GM21528 (cell line): ENCODE measurements around the gene ADAMTS14.

Experiments used
- ATAC-seq: cut with Tn5 transposase; IDR thresholded peaks from one replicate; pipeline ENCODE4 v1.9.1; 2021; ENCODE audit warnings: mild to moderate bottlenecking, moderate library complexity; ENCODE audit not compliant: unreplicated experiment, low FRiP score

Gene ADAMTS14

GRCh38 chr10:70688828-70689227 is 16.5 kb downstream of the ADAMTS14 start:
- ATAC-seq, result no peak

DNA sequence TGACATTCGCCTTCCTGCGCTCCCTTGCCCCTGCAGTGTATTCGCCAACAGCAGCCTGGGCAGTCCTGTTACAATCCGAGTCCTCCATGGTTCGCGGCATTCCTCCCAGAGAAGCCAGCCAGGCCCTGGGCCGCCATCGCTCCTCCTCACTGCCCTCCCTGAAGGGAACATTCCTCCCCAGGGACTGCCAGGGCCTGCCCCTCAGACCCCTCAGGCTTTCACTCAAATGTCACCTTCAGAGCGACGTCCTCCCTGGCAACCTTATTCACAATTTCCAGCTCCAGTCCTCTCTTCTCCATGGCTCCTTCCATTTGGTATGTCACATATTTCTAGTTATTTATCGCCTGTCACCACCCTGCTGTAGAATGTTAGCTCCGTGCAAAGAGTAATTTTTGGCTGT is 17.4 kb downstream of the ADAMTS14 start:
- no peak for ATAC-seq

- no peak for ATAC-seq
These were observed 18.3 kb downstream of the ADAMTS14 start for GRCh38 chr10:70690589-70690988.

DNA sequence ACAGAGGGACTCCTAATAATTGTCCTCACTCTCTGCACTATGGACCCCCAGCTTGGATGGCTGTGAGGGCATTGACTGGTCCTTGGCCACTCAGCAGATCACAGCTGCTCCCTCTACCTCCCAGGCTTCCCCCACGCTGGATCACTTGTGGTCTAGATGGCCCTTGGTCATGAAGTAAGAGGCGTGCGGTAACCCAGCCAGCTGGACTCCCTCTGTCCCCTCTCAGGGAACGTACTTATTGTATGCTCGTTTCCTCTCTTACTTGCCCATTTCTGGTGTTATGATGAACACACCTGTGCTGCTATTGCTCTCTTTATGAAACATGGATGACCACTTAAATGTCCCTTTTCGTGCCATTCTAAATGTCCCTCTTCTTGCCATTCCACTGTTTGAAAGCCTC is 19.3 kb downstream of the ADAMTS14 start:
- no peak for ATAC-seq

GRCh38 chr10:70692043-70692603 is 19.8 kb downstream of the ADAMTS14 start:
- no peak for ATAC-seq

DNA sequence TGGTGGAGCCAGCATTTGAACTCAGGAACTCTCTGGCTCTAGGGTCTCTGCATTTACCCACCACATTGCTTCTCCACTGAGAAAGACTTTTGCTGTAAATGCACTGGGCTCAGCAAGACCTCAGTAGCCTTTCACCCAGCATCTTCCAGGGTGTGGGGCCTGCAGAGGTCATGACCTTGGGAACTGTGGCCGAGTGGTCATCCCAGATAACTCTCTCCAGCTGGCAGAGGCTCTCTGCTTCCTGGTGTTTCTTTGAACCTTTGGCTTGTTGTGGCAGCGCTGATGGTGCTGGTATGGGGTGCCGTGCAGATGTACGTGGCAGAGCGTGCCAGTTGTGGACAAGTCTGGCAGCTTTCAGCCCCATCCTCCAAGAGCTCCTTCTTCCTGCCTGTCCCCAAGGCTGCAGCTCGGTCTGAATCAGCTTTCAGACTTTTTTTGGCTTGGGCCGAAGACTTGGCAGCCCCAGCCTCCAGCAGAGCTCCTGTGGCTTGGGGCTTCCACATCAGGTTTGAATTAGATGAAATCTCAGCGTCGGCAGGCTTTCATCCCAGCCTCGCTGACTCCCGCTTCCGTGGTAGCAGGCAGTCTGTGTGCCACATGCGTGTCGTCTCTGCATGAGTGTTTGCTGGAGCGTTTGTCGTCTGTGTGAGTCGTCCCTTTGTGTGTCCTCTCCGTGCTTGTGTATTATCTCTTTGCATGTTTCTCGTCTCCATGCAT is 21.5 kb downstream of the ADAMTS14 start:
- no peak for ATAC-seq

GRCh38 chr10:70694418-70695141 is 22.3 kb downstream of the ADAMTS14 start:
- no peak for ATAC-seq

- ATAC-seq, result no peak
These were observed 23.1 kb downstream of the ADAMTS14 start for GRCh38 chr10:70695241-70696030.

DNA sequence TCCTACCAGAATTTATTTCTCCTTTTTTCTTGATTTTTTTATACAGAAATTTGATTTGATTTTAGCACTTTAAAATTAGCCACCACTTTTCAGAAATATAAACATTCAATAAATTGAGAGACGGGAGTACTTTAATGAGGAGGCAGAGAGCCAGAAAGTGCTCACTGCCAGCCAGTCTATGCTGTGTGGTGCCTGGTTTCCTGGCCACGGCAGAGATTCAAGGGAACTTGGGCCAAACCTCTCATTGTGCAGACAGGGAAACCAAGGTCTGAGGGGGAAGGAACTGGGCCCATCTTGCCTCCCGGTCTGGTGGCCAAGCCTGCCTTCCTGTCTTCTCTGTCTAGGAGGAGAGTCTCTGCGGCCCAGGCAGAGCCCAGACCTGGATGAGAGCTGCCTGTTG is 25.9 kb downstream of the ADAMTS14 start:
- no peak for ATAC-seq

DNA sequence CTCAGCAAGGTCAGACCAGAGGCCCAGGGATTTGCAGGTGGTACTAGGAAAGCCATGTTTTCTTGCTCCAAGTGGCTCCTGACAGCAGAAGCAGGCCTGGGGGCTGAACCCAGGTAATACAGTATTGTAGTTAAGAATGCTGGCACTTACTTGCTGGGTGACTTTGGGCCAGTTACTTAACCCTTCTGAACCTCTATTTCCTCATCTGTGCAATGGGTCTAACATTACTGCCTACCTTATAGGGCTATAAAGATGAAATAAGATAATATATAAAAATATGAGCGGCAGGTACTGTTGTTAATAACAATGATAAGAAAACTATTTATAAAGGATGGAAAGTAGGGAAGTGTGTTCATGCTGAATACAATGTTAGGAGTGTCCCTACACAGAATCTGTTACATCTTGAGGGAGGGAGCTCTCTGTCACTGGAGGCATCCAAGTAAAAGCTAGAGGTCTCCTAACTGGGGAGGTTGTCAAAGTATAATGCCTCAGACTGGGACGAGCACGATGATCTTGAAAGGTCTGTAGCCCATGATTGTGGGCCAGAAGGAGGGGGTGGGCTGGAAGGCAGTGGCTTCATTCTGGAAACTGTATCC is 26.9 kb downstream of the ADAMTS14 start:
- no peak for ATAC-seq

DNA sequence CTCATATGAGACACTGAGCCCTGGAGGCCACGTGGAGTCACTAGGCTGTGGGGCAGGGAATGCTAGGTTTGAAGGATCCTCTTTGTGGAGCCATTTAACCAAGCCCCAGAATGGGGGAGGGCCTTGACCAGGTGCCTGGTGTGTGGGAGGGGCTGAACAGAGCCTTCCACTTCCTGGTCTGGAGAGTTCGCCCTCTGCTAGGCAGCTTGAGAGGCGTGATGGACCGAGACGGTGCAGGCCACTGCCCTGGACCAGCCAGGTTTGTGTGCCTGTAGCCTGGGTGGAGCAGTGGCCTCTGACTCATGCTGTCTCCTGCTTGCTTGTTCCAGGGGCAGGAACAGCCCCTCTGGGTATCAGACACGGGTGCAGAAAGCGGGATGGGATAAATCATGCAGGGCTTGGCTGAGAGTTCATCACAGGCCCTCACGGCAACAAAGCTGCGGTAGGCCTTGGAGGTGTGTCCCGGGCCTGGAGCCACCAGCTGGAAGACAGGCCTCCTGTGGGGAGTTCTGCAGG is 27.4 kb downstream of the ADAMTS14 start:
- no peak for ATAC-seq

GRCh38 chr10:70702190-70702763 is 30.0 kb downstream of the ADAMTS14 start:
- no peak for ATAC-seq

DNA sequence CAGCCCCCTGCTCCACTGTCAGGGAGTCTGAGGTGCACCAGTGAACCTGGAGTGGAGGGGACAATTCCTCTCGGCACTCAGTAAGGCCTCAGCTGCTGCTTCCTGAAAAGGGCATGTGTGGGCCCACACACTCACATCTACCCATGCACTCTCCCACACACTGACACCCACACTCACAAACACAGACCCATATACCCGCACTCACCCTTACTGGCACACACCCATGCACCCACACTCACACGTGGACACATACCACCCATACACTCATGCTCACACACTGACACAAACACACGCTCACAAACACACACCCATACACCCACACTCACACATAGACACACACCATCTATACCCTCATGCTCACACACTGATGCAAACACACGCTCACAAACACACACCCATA is 31.9 kb downstream of the ADAMTS14 start:
- ATAC-seq, result no peak

GRCh38 chr10:70705121-70705861 is 33.0 kb downstream of the ADAMTS14 start:
- no peak for ATAC-seq

- ATAC-seq, result no peak
These were observed 38.9 kb downstream of the ADAMTS14 start for GRCh38 chr10:70711177-70711576.

GRCh38 chr10:70711911-70712310 is 39.6 kb downstream of the ADAMTS14 start:
- no peak for ATAC-seq

GRCh38 chr10:70714245-70714644 is 41.9 kb downstream of the ADAMTS14 start:
- no peak for ATAC-seq

DNA sequence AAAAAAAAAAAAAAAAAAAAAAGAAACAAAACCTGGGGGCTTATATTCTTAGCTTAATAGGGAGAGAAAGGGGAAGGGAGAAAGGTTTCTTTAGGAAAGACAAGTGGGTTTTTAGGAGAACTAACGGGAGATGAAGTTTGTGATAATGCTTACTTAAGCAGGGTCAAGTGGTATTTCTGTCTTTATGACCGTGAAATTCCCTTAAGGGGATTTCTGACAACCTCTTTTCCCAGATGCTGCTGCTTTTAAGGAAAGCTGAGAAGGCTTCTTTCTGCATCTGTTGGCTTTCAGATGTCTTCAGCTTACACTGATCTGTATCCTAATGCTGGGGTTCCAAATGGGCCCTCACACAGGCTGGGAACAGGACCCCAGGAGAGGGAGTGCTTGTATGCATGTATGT is 42.6 kb downstream of the ADAMTS14 start:
- ATAC-seq, result no peak
